HepG2 (cell line): ENCODE measurements around the gene DAZAP1. TPM values are rescaled to one million over a fixed set of nuclear protein-coding genes. Genes with fewer than 3 reads are reported as not detected.
A peak's percentile ranks its signal among the peaks of the same experiment; 100 is the strongest.

Source experiments
- ASH2L ChIP-seq: fragments of 300-600, 200-600 bp; sonication (generic); IDR thresholded peaks from 2 replicates; pipeline ENCODE4 v1.7.0; 2017; ENCODE audit warnings: low read depth, mild to moderate bottlenecking, moderate library complexity, mixed read lengths, low read length; ENCODE audit not compliant: insufficient read length
- FIP1L1 ChIP-seq: fragments of 200-400 bp; formaldehyde crosslinking; IDR thresholded peaks from 2 replicates; pipeline ENCODE4 v1.6.1; 2018; ENCODE audit warnings: low read depth, mild to moderate bottlenecking, low read length, moderate library complexity, borderline replicate concordance; ENCODE audit not compliant: insufficient read depth
- GATA4 ChIP-seq: sonication (generic); IDR thresholded peaks from 2 replicates; pipeline ENCODE4 v1.6.1; 2016; ENCODE audit warnings: antibody characterized with exemption, low read depth, borderline replicate concordance
- NCOR1 ChIP-seq: fragments of 200-600 bp; sonication (generic); IDR thresholded peaks from 2 replicates; pipeline ENCODE4 v1.7.0; 2017; ENCODE audit warnings: antibody characterized with exemption, low read length, borderline replicate concordance
- PHF21A ChIP-seq: sonication (generic); formaldehyde crosslinking; IDR thresholded peaks from 2 replicates; pipeline ENCODE4 v1.5.0; 2020; ENCODE audit warnings: mild to moderate bottlenecking, missing genetic modification reagents
- POLR2AphosphoS2 ChIP-seq: IDR thresholded peaks from 2 replicates; pipeline ENCODE4 v1.6.1; 2011; ENCODE audit warnings: low read depth, low read length, improper control_type of control experiment
- ZBTB4 ChIP-seq: sonication (generic); formaldehyde crosslinking; IDR thresholded peaks from 2 replicates; pipeline ENCODE4 v1.4.0; 2020; ENCODE audit warnings: missing genetic modification reagents, mild to moderate bottlenecking, borderline replicate concordance
- ZNF101 ChIP-seq: sonication (generic); formaldehyde crosslinking; IDR thresholded peaks from 2 replicates; pipeline ENCODE4 v1.4.0; 2020; ENCODE audit warnings: mild to moderate bottlenecking, low read depth, missing genetic modification reagents, borderline replicate concordance
- ZNF687 ChIP-seq: sonication (generic); formaldehyde crosslinking; IDR thresholded peaks from 2 replicates; pipeline ENCODE4 v1.5.1; 2020; ENCODE audit warnings: mild to moderate bottlenecking, missing genetic modification reagents, moderate library complexity
- ZNF800 ChIP-seq: sonication (generic); formaldehyde crosslinking; IDR thresholded peaks from 2 replicates; pipeline ENCODE4 v1.4.0; 2020; ENCODE audit warnings: missing genetic modification reagents
- polyA plus RNA-seq, 8 experiments: library from polyadenylated mRNA; depleted of rRNA in 3 of 8; stranded (reverse) in 7 of 8; unstranded in 1 of 8; fragments of >200 nt; fragmentation: Illumina TruSeq in 4 of 8; extraction: Trizol in 4 of 8; gene quantifications; 2 replicates each; pipeline versions ENCODE4 v1.2.1 to v1.2.3, GENCODE V29; 2011 to 2016; ENCODE audit warnings: low read depth in 4 of 8, missing spikeins in 1 of 8, mixed read lengths in 1 of 8; ENCODE audit not compliant: insufficient read depth in 1 of 8
- total RNA-seq, 5 experiments: library from RNA; depleted of rRNA; stranded (reverse); fragments of >200 nt; fragmentation: Illumina TruSeq; extraction: Trizol; gene quantifications; 2 replicates each; pipeline ENCODE4 v1.2.3, GENCODE V29; 2016; ENCODE audit warnings: low read depth in 1 of 5
- TF ChIP-seq, protein P1 (sequence below): sonication (generic); formaldehyde crosslinking; IDR thresholded peaks from 2 replicates; pipeline ENCODE4 v1.9.0; 2021; ENCODE audit warnings: mild to moderate bottlenecking, missing genetic modification reagents

The DAZAP1 gene
- total and polyA plus RNA-seq, 2 of the 13 experiments (the other 11 are each of a cell fraction or from before 2014, with no cell fraction given), result 63.3 to 79.2 TPM

- TF ChIP-seq ZNF800 (0 out of 2 replicates have a peak, but pooled peaks have one; percentile 35), NCOR1 (no peak), ASH2L (no peak), ZNF687 (CRISPR knock-in tag) (peak; percentile 69), POLR2AphosphoS2 (no peak), PHF21A (no peak), ZNF101 (CRISPR knock-in tag) (no peak), GATA4 (no peak), FIP1L1 (no peak), ZBTB4 (no peak)
- TF ChIP-seq, protein P1, sequence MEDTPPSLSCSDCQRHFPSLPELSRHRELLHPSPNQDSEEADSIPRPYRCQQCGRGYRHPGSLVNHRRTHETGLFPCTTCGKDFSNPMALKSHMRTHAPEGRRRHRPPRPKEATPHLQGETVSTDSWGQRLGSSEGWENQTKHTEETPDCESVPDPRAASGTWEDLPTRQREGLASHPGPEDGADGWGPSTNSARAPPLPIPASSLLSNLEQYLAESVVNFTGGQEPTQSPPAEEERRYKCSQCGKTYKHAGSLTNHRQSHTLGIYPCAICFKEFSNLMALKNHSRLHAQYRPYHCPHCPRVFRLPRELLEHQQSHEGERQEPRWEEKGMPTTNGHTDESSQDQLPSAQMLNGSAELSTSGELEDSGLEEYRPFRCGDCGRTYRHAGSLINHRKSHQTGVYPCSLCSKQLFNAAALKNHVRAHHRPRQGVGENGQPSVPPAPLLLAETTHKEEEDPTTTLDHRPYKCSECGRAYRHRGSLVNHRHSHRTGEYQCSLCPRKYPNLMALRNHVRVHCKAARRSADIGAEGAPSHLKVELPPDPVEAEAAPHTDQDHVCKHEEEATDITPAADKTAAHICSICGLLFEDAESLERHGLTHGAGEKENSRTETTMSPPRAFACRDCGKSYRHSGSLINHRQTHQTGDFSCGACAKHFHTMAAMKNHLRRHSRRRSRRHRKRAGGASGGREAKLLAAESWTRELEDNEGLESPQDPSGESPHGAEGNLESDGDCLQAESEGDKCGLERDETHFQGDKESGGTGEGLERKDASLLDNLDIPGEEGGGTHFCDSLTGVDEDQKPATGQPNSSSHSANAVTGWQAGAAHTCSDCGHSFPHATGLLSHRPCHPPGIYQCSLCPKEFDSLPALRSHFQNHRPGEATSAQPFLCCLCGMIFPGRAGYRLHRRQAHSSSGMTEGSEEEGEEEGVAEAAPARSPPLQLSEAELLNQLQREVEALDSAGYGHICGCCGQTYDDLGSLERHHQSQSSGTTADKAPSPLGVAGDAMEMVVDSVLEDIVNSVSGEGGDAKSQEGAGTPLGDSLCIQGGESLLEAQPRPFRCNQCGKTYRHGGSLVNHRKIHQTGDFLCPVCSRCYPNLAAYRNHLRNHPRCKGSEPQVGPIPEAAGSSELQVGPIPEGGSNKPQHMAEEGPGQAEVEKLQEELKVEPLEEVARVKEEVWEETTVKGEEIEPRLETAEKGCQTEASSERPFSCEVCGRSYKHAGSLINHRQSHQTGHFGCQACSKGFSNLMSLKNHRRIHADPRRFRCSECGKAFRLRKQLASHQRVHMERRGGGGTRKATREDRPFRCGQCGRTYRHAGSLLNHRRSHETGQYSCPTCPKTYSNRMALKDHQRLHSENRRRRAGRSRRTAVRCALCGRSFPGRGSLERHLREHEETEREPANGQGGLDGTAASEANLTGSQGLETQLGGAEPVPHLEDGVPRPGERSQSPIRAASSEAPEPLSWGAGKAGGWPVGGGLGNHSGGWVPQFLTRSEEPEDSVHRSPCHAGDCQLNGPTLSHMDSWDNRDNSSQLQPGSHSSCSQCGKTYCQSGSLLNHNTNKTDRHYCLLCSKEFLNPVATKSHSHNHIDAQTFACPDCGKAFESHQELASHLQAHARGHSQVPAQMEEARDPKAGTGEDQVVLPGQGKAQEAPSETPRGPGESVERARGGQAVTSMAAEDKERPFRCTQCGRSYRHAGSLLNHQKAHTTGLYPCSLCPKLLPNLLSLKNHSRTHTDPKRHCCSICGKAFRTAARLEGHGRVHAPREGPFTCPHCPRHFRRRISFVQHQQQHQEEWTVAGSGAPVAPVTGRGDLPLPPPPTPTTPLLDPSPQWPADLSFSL (CRISPR knock-in tag), result no peak
These were observed 49.8 kb downstream of the DAZAP1 start (continued) for GRCh38 chr19:1457031-1457739.
